Raji (cell line): ENCODE measurements around the gene CAPN12.

Experiments used
- POLR2A ChIP-seq: IDR thresholded peaks from 2 replicates; pipeline ENCODE4 v1.6.1; 2011; ENCODE audit warnings: low read depth, low read length, control low read depth; ENCODE audit not compliant: insufficient read depth

Gene CAPN12

GRCh38 chr19:38729653-38730469 lies 14.4 kb downstream of the CAPN12 start:
- TF ChIP-seq POLR2A = no peak

GRCh38 chr19:38728752-38729541 lies 15.3 kb downstream of the CAPN12 start:
- TF ChIP-seq POLR2A = no peak

GRCh38 chr19:38727868-38728660 lies 16.2 kb downstream of the CAPN12 start:
- no peak for TF ChIP-seq POLR2A

GRCh38 chr19:38727306-38727867 lies 16.9 kb downstream of the CAPN12 start:
- TF ChIP-seq POLR2A = no peak

GRCh38 chr19:38726761-38727301 lies 17.4 kb downstream of the CAPN12 start:
- TF ChIP-seq POLR2A = no peak

GRCh38 chr19:38726284-38726673 lies 18.0 kb downstream of the CAPN12 start:
- no peak for TF ChIP-seq POLR2A

- TF ChIP-seq POLR2A = no peak
These were observed 18.6 kb downstream of the CAPN12 start for GRCh38 chr19:38725469-38726283.

- no peak for TF ChIP-seq POLR2A
These were observed 20.1 kb downstream of the CAPN12 start for GRCh38 chr19:38723990-38724854.

GRCh38 chr19:38723606-38723965 lies 20.7 kb downstream of the CAPN12 start:
- no peak for TF ChIP-seq POLR2A

GRCh38 chr19:38722947-38723605 lies 21.2 kb downstream of the CAPN12 start:
- TF ChIP-seq POLR2A = no peak

- TF ChIP-seq POLR2A = no peak
These were observed 22.1 kb downstream of the CAPN12 start for GRCh38 chr19:38721979-38722773.

- TF ChIP-seq POLR2A = no peak
These were observed 22.8 kb downstream of the CAPN12 start for GRCh38 chr19:38721496-38721895.
